8988T (cell line): ENCODE measurements around the gene TLX1.

Experiments
- DNase-seq: peaks from one replicate; pipeline ENCODE4 v3.0.0; 2011

TLX1 gene

GRCh38 chr10:101112799-101113594 is 18.1 kb upstream of the TLX1 start:
- DNase-seq, result no peak

- DNase-seq, result no peak
These were observed 17.2 kb upstream of the TLX1 start for GRCh38 chr10:101113890-101114403.

DNA sequence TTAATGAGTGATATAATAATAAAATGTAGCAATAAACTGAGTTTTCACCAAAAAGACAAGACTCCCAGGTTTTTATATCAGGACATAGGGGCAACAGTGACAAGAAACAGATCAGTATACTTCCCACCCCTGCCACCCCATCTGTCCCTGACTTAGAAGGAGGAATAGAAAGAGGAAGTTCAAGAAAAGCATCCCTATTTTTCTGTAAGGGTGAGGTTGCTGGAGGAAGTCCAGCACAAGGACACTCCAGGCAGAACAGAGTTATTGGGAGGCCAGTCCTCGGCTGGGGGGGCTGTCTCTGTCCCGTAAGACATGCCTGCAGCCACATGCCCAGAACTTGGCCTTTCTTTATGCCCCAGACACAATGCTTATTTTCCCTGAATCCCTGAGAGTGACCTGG is 16.5 kb upstream of the TLX1 start:
- DNase-seq, result no peak

- DNase-seq, result no peak
These were observed 14.3 kb upstream of the TLX1 start for GRCh38 chr10:101116754-101117153.

GRCh38 chr10:101118031-101118430 is 13.1 kb upstream of the TLX1 start:
- no peak for DNase-seq

DNA sequence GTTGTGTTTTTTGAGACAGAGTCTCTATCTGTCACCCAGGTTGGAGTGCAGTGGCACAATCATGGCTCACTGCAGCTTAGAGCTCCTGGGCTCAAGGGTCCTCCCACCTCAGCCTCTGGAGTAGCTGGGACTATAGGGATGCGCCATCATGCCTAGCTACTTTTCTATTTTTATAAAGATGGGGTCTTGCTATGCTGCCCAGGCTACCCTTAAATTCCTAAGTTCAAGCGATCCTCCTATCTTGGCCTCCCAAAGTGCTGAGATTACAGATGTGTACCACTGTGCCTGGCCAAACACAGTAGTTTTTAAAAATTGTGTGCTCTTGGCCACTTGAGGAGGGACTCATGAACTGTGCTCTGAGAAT is 10.6 kb upstream of the TLX1 start:
- DNase-seq, result no peak

DNA sequence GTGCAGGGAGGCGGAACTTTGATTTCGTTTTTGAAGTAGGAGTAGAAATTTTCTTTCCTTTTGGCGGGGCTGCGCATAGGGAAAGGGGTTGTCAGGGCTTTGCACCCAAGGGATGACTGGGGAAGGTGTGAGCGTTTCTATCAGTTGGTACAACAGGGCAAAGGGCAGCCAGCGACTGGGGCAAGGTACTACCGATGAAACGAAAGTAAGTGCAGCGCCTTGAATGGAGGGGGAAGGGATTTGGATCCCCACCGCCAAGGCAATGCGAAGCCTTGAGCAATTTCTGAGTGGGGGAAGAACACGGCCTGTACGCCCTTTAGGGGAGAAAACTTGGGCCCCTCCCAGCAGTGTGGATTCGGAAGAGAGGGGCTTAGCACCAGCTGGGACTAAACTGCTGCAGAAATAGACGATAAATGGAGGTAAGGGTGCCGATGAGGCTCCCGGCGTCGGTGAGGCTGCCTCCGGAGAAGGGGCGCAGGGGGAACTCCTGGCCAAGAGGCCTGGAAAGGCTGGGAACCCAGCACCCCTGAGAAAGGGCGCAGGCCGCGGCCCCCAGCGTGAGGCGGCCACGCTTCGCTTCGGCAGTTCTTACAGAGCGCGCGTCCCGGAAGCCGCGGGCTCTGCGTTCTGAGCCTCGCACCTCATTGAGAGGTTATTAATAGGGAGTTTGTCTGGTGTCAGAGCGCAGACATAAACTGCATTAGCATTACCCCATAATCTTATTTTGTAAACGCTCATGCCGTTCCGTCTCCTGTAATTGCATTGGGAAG is 10.0 kb upstream of the TLX1 start:
- DNase-seq, result no peak

GRCh38 chr10:101121654-101122031 is 9.5 kb upstream of the TLX1 start:
- DNase-seq, result no peak

DNA sequence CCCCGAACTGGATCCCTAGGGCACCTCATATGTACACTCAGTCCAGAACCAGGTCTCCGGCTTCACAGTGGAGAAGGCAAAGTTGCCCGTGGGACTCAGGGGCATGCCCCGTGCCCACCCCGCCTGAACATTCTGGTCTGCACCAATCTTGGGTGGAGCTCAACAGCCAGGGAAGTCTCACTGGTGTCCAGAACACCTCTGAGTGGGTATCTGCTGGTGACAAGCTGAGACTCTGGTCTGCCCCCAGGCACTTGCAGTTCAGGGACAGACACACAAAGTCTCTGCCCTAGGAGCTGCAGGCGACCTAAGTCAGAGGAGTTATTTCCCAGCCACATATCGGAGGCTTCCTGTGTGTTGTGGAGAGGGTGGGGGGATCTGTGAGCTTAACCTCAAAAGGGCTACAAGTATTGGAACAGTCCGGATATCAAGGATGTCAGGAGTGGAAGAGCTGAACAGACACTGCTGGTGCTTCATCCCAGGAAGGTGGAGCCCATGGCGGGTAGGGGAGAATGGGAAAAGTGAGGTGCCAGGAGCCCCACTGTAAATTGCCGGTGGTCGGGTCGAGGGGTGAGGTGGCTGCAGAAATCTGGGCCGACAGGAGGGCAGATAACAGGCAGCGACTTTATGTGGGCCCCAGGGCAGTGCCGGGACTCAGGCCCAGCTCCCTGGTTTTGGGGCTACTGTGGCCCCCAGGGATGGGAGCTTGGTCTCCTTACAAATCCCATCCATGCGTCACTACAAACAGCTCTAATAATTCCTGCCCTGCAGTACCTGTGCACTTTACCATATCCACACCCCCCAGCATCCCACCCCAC is 8.6 kb upstream of the TLX1 start:
- no peak for DNase-seq

DNA sequence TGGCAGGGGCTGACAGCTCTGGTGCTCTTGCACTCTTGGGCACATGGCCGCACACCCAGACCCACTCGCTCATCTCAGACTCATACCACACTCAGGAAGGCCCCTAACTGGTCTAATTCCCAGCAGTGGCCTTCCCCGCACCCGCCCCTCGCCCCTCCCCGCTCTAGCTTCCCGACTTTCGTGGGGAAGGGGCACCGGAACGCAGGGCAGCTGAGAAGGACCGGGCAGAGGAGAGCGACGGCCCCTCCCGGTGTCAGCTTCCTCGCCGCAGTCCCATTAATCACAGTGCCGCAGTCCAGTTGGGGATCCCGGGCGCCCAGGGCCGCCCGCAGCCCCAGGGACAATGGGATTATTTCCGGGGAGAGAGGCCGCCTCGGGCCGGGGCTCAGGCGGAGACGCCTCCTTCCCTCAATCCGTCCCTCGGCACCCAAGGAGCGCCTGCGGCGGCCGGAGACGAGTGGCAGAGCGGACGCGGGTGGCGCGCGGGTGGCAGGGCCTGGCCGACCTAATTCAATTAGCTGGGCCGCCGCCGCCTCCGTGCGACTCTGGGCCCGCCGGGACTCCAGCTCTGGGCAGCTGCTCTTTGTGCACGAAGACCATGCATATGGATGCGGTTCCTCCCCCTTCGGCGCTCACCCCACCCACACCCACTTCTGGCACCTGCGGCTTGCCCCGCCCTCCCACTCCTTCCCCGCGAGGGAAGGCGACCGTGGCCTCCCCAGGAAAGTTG is 7.8 kb upstream of the TLX1 start:
- DNase-seq, result no peak

DNA sequence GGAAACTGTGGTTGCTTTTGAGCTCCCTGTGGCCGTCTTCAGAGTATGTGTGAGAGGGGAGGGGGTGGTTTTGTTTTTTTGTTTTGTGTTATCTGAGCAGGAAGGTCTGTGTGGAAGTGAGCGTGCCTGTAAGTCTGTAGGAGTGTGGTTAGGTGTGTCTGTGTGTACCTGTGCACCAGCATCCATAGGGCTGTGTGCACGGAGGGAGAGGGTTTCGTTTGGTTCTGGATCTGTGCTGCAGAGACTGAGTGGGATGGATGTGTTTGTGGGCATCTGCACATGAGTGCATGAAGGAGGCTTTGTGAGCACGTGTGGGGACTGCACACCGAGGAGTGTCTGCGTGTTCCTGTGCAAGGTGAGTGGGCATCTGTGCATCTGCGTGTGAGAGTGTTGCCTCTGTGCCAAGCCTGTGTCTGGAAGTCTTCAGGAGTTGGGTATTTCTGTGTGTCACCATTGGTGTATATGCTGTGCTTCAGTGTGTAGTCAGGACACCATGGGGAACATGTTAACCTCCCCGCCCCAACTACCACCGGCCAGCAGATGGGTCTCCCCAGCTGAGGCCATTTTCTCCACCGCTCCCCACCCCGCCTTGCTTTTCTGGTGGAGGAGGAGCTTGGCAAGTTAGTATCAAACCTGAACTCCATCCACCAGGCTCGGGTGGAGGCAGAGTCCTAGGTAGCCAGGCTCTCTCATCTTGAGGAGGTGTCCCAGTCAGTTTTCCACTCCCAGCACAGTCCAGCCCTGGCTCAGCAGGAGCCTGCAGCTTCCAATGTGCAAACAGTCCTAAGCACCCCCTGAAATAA is 7.1 kb upstream of the TLX1 start:
- DNase-seq, result no peak

DNA sequence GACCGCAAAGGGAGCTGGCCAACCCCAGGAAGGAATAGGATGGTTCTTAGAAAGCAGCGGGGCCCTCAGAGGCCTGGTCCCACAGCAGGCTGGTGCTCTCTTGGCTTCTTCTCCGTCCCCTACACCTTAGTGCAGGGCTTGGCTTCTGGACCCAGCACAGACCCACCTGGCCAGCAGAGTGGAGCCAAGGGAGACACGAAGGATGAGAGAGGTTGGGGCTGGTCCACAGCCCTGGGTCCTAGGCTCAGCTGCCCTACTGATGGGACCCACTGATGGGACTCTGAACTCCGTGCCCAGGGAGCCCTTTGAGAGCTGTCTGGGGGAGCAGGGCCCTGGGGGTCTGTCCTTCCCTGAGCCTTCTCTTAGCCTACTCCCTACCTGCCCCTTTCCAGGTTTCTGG is 6.2 kb upstream of the TLX1 start:
- DNase-seq, result no peak

DNA sequence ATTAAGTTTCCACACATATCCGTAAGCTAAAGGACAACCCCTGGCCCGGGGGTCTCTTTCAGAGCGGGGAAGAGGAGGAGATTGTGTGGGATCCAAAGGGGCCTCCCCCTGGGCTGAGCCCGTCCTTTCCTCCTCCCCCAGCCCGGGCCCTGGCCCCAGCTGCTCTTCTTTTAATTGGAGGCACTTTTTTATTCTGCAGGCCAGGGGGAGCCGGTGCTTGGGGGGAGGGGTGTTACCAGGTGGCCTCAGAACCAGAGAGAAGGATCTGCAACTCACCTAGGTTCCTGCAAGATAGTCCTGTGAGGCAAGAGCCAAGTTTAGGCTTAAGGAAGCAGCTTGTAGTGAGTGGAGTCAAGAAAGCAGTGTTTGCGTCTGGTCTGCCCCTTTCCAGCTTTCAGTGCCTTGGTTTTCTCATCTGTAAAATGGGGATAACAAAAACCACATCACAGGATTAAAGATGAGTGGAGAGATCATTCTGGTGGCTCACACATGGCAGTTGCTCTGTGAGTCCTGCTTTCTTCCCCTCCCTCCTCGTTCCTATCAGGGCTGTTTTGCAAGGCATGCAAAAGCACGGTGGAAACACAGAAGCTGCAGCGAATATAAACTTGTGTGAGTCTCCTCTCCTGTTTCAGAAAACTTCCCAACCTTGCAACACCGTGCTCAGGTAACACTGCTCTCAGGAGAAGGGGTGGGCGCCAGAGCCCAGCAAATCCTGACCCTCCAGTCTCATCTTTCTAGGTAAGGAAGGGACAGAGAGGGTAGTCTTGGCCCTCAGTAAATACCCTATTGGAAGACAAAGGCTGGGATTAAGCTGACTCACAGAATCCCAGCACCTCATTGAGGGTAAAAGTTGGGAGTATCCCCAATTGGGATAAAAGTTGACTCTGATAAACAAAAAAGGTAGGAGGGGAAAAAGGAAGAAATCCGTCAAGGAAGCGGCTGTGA is 4.1 kb upstream of the TLX1 start:
- no peak for DNase-seq

GRCh38 chr10:101130141-101130540 is 959 bp upstream of the TLX1 start:
- DNase-seq, result no peak

GRCh38 chr10:101131962-101132635 is 999 bp downstream of the TLX1 start:
- DNase-seq, result no peak

- no peak for DNase-seq
These were observed 1.8 kb downstream of the TLX1 start for GRCh38 chr10:101132636-101133473.

DNA sequence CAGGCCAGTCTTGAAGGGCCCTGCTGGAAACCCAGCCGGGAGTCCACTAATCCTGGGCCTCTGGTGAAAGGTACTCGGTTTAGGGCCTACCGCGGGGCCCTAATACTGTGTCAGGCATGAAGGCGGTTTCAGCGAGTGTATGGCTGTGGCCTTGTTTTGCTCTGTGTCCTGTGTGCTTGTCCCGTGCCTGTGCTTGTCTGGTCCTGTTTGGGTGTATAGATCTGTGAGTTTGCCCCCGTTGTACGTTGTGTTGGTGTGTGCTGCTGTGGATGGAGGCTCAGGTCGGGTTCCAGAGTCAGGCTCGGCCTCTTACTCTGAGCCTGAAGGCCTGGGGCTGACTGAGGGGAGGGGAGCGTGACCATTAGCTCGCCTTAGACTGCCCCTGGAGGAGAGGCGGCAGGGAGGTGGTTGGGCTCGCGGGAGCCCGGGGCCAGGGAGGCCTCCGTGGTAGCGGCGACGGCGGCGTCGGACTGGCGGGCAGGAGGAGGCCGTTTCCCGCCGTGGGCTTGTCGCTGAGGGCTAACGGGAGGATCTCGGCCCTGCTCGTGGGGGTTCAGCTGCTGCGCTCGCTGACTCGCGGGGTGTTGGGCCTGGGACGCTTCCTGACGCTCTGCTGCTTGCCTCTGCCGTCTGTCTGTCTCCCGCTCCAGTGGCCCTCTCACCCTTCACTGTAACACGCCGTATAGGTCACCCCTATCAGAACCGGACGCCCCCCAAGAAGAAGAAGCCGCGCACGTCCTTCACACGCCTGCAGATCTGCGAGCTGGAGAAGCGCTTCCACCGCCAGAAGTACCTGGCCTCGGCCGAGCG is 2.6 kb downstream of the TLX1 start:
- DNase-seq, result no peak
